ENCODE data around the gene ICAM2. TPM values are rescaled to one million over a fixed set of nuclear protein-coding genes. Genes with fewer than 3 reads are reported as not detected.
A peak's percentile ranks its signal among the peaks of the same experiment; 100 is the strongest.

The ICAM2 gene
- polyA plus RNA-seq (ENCODE audit: insufficient read length in 10 of 10): 10 to 100 TPM; 19.1 to 36.9 (median 27.9) TPM
- long read RNA-seq, donor 1, transcript ICAM2-203 (4 exons, 1,221 nt): major isoform, 8 of 11 reads
- long read RNA-seq, donor 1, partial matches to known transcripts: 0 of 11 reads
- long read RNA-seq, donor 1, other reads (novel, unspliced or antisense): 0 of 11 reads
- long read RNA-seq, donor 2, transcript ICAM2-203 (4 exons, 1,221 nt): major isoform, 7 of 12 reads
- long read RNA-seq, donor 2, partial matches to known transcripts: 0 of 12 reads
- long read RNA-seq, donor 2, other reads (novel, unspliced or antisense): 0 of 12 reads
- long read RNA-seq, donor 3: 0 reads
- long read RNA-seq, donor 4, transcript ICAM2-208 (5 exons, 1,103 nt): major isoform, 5 of 7 reads
- long read RNA-seq, donor 4, partial matches to known transcripts: 0 of 7 reads
- long read RNA-seq, donor 4, other reads (novel, unspliced or antisense): 0 of 7 reads
- long read RNA-seq, donor 5, transcript ICAM2-203 (4 exons, 1,221 nt): major isoform, 17 of 27 reads
- long read RNA-seq, donor 5, transcript ICAM2-208 (5 exons, 1,103 nt): minor isoform, 9 of 27 reads
- long read RNA-seq, donor 5, partial matches to known transcripts: 0 of 27 reads
- long read RNA-seq, donor 5, other reads (novel, unspliced or antisense): 0 of 27 reads
- long read RNA-seq, donor 6, transcript ICAM2-203 (4 exons, 1,221 nt): major isoform, 7 of 12 reads
- long read RNA-seq, donor 6, partial matches to known transcripts: 0 of 12 reads
- long read RNA-seq, donor 6, other reads (novel, unspliced or antisense): 0 of 12 reads
- long read RNA-seq, donor 7, partial matches to known transcripts: 0 of 8 reads
- long read RNA-seq, donor 7, other reads (novel, unspliced or antisense): 0 of 8 reads
- long read RNA-seq, donor 8, partial matches to known transcripts: 0 of 5 reads
- long read RNA-seq, donor 8, other reads (novel, unspliced or antisense): 0 of 5 reads
- long read RNA-seq, donor 9, partial matches to known transcripts: 0 of 3 reads
- long read RNA-seq, donor 9, other reads (novel, unspliced or antisense): 0 of 3 reads

DNA sequence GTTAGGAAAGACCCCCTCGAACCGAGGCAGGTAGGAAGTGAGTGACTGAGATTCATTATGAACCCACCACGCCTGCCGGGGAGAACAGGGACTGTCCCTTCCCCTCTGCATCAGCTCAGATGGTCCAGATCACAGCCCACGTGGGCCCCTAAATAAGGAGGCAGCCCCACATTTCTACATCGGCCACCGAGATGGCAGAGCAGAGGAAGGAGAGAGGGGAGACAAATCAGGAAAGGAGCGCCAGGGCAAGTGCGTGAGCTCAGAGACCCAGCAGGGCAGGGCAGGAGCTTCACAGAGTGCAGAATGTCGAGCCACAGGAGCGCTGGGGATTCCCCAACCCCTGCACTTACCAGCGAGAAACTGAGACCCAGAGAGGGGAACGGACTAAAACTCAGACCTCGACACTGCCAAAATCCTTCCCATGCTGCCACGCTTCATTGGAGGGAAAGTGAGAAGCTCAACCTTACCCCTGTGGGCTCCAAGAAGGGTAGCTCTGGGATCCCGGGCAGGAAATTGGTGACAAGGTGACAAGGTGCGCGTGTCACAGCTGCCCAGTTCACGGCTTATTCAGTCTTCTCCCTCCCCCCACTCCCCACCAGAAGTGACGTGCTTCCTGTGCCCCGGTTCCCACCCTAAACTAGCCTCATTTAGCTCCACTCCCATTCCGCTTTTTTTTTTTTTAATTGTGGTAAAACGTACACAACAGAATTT, at the start of gene ICAM2:
Gene ICAM2 (minus strand): TSS at position 578 of the 711 bp plus-strand sequence. CDS start 13,942 bp downstream, outside the sequence.
- peak in 2 of 3 donors; percentile 44 to 51 for DNase-seq

DNA sequence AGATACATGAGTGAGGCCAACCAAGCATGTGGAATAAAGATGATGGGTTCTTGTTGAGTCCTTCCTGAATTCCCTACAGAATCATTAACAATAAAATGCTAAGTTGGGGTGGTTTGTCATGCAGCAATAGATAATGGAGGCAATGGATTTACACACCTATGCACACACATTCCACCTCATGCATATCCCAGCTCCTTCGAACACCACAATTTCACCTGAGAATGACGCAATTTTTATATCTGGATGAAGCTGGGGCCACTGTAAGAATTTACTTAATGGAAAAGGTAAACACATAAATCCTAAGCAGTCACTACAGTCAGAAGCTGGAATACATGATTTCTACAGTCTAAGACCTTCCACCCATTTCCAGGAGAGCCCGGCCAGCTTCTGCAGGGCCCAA, 49.8 kb upstream of the ICAM2 start:
- no peak for DNase-seq

DNA sequence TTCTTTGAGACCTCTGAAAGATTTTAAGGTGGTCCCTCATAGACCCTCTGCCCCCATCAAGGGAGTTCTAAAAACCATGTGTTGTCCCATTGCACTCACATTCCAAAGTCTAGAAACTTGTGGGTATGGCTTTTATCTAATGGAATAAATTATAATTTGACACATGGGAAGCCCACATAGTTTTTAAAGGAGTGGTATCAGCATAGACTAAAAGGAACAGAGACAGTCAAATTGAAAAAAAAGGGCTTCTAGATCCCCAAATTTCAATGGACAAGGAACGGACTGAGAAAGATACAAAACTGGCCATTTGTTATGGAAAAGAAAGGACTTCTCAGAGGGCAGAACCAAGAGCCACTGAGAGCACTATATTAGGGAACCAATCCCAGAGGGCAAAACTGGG, 48.7 kb upstream of the ICAM2 start:
- DNase-seq: no peak

DNA sequence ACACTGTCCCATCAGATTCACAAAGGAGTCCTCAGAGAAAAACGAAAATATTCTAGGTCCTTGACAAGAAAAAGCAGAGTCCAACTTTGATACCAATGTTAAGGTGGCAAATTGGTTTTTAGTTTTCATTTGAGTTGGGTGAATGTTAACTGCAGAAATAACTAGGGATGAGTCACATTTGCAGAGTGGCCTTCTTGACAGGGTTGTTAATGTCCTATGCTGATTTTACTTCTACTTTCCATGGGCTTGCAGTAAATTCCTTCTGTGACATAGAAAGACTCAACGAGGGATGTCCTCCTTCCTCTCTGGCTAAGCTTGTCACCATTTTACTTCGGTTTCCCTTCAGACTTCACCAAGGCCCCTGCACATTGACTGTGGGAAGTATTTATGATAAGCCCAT, 47.2 kb upstream of the ICAM2 start:
- DNase-seq: no peak

DNA sequence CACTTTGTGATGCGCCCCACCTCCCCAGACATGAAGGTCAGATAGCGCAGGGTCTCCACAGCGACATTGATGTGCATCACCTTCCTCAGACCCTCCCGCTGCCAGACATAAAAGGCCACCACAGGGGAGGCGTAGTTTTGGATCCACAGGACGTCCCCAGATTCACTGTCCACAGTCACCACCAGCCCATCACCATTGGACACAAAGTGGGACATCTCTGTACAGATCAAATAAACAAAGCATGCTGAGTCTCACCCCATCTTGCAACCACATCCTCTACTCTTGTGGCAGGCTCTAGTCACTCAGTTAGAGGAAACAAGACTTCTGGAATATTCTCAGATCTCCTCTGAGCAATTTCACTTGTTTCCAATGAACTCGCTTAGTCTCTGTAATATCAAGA, 46.3 kb upstream of the ICAM2 start:
- DNase-seq: no peak

DNA sequence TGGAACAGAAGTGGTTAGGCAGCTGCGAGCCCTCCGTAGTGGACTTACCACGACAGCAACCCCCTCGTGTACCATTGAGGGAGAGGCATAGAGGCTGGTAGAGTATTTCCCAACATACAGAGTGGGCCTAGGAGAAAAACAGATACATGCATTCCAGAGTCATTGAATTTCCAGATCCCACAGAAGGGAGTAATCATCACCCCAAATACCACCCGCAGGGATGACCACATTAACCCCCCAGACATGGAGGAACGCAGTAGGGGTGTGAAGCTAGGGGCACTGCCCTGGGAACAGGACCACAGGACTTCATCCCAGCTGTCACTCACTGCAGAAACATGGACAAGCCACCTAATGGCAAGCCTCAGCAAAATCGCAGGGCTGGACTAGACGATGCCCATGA, 44.7 kb upstream of the ICAM2 start:
- no peak for DNase-seq

DNA sequence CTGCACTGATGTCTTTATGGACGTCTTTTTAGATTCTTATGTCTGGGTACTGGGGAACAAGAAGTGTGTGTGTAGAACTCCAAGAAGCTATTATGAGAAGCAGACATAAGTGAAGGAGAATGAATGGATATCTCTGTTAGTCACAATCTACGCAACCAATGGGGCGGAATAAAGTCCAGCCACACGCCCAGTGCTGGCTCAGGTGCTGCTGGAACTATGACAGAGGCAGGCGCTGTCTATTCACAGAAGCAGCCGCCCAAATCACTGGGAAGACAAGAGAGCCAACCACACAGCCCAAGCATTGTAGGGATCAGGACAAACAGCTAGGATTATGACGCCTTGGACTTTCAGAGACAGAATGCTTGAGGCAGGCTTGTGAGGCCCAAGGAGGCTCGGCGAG, 43.9 kb upstream of the ICAM2 start:
- no peak for DNase-seq

DNA sequence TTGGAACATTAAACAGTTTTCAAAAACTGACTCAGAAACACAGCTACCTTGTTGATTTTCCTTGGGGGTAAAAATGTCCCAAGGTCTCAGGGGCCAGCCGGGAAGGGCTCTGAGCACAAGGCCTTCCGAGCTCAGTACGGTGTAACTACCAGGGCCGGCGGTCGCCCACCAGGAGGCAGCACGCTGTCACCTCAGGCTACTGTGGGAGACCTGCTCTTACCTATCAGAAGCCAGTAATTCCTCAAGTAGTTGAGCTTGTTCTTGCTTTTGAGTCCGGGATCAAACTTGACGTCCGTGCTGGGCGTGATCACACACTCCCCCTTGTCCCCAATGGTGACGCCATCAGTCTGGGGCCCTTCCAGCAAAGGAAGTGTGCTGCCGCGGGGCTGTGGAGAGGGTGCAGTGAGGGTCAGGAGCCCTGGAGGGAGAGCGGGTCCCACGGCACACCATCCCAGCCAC, 43.4 kb upstream of the ICAM2 start:
- DNase-seq: peak in 1 of 3 donors; percentile 29

DNA sequence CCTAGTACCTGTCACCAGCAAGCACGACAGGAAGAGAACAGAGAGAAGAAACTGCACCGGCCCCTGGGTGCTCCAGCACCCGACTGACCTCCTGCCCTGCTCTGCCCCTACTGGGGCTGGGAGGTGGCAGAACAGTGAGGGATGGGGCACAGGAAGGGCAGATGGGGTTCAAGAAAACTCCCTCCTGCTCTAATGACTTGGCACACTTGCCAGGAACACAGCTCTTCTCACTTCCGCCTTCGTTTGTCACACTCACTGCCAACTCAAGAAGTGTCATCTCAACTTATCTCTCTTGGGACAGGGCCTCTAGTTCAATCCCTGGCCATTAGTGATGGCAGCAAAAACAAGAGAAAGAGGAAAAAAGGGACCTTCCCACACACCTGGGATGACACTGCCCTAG, 42.7 kb upstream of the ICAM2 start:
- no peak for DNase-seq

DNA sequence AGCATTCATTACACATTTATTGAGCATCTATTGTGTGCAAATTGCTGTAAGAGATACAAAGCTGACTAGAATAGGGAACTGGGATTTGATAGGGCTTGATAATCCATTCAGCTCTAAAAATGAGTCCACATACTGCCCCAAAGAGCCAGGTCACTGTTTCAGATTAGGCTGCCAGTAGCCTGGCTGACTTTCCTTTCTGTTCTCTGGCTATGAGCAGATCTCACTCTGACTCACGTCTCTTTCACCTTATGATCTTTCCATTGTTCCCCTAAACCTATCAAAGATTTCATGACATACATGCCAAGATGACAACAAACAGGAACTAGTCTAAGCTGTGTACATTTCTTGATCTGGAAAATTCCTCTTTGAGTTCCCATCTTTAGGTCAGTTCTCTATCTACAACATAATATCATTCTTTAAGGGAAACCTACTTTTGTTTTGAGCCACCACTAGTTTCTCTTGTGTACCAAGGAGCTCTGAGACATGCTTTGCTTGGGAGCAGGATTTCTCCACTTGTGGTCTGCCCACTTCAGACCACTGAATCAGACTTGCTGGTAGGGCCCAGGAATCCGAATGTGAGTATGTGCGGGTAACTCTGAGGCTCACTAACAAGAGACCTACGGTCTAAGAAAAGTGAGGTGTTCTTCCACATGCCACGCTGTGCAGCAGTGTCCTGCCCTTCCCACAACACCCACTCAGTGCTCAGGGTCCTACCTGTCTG, 40.9 kb upstream of the ICAM2 start:
- no peak for DNase-seq

DNA sequence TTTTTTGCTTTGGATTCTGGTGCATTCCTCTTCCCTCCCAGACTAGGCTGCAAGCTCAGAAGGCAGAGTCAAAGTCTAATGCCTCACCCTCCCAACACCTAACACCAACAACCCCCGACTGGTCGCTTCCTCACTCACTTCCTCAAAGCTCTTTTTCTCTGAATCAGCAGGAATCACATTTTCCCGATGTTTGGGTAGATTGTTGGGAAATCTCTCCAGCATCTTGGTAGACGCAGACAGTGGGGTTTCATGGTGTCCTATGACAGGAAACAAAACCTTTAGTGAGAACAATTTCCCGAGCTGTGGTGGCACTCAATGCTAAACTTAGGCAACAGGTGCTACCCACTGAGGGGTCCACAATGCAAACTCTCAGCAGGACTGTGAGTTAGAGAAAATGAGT, 39.9 kb upstream of the ICAM2 start:
- DNase-seq: no peak

DNA sequence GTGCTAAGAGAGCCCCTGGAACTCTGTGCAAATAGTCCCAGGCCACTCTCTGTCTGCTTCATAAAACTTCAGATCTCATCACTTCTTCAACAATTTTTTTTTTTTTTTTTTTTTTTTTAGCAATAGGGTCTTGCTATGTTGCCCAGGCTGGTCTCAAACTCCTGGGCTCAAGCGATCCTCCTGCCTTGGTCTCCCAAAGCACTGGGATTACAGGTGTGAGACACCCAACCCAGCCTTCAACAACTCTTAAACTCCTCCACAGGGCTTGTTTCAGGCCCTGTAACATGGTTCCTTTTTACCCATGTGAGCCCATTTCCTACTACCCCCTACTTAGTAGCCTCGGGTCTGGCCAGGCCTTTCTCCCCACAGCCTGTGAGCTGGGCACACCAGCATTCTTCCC, 39.3 kb upstream of the ICAM2 start:
- DNase-seq: no peak

DNA sequence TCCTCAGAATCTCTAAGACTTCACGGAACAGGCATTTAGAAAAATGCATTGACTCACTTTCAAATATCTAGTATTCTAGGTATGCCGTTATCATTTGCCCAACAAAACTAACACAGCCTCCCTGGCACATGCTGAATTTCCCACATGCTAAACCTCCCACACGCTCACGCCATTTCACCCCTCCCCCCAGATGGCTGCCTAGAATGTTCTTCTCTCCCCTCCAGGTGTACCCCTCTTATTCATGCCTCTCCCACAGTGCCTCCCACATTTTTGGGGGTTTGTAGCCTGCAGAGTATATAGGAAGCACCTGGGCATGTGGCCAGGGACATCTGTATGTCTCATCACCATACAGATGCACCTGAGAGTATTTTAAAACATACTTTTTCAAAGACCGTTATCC, 38.2 kb upstream of the ICAM2 start:
- DNase-seq: no peak

DNA sequence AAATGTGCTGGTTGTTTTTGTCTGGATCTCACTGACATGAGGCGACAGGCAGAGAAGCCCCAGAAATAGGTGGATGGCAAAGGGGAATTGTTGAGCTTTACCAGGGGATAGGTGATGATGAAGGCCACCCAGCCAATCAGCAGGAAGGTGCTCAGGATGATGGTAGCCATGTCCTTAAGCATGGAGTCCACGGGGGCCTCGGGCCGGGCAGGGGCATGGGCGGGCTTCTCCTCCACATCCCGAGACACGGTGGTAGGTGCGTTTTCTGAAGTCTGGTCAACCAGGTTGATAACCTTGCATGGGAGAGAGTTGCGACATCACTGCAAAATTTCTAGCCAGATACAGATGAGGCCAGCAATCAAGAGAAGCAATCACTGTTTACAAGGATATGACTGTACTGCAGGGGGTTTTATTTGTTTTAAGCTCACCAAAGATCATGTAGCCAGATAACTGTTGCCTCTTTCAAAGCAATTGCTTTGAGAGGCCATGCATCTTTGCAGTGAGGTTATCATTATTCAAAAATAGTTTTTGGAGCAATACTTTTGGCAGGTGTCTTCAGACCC, 37.3 kb upstream of the ICAM2 start:
- no peak for DNase-seq

DNA sequence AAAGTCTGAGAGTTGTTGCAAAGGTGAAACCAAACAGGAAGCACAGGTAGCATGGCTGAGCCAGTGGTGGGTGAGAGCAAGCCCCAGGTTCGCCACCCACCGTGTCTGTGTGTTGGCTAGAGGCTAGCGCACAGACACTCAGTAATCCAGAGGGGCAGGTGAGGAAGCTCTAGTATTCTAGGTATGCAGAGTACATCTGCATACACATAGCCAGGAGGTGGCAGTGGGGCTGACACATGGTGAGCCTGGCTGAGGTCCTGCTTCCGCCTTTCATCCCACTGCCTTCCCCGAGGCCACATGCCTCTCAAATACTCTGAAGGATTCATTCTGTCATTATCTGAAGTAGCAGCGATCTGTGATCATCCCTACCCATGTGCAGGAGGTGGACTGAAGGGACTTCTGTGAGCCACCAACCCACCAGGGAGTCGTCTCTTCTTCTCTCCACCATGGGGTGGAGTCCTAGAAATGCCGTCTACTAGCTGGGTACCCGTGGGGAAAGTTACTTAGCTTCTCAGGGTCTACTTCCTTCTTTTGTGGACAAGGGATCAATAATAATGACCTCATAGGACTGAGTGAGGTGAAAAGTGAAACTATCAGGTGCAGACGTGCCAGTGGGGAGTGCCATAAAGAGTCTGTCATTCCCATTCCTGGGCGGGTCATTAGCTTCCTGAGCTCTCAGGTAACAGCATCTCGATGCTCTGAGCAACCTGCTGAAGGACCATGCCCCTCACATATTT, 36.0 kb upstream of the ICAM2 start:
- DNase-seq: no peak

DNA sequence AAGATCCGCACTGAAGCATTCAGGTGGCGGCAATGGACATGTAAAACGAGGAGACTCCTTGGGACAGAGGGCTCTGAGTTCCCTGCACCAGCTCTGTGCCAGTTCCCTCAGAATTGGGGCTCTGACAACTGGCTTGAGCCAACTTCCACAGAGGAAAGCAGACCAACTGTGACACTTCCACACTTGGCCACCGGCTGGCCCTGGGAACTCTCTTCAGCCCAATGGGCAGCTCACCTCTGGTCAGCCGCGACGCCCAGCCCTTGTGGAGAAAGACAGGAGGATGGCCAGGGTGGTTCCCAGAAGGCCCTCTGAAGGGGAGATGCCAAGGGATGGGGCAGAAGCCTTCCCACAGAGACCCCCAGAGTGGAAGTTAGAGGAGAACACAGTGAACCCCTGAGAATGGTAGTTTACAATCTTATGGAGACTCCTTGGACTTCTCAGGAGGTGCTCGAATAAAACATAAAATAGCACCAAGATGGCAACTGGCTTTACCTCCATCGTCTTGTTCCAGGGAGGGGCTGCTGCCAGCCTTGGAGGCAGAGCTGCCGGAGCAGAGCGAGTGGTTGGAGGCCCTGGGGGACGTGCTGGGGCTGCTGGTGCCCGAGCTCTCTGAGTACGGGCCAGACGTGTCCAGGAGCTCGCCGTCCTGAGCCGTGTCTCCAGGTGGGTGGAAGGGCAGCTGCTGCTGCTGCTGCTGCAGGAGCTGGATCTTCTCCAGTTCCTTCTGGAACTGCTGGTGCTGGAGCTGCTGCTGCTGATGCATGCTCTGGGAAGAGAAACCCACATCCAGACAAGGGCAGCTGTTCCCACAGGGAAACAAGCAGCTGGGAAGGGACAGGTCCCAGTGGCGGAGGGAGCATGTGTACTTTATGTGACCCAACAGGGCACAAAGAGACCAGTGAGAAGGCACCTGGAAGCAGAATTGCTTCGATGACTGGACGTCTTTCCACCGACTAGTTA, 35.0 kb upstream of the ICAM2 start:
- DNase-seq: no peak

DNA sequence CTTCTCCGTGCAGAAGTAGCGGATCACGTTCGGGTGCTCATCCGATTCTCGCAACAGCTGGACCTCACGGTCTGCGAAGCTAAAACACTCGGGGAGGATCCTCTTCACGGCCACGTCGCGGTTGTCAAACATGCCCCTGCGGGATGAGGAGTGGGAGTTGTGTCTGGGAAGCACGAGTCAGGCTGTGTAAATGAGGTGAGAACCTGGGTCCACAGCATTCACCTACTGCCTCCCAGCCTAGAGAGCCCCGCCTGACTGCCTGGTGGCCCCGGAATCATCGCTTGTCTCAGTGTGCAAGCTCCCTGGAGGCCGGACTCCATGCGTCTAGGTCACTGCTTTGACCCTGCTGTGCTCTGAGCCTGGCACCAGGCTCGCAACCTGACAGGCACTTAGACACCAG, 33.9 kb upstream of the ICAM2 start:
- DNase-seq: no peak

DNA sequence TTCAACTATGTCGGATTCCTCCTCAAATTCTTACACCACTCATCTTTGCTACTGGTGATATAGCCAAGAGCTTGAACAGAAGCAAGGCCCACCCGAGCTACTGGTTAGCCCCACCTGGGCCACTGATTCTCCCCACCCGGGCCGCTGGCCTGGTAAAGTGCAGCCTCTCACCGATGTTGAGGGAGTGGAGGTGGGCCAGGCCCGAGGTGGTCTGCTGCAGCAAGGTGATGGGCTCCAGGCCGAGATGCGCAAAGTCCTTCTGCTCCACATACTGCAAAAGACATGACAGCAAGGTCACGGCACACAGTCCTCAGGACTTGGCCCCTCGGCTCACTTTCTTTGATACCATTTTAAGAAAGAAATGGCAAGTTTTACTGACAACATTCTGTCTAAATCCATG, 32.7 kb upstream of the ICAM2 start:
- no peak for DNase-seq

DNA sequence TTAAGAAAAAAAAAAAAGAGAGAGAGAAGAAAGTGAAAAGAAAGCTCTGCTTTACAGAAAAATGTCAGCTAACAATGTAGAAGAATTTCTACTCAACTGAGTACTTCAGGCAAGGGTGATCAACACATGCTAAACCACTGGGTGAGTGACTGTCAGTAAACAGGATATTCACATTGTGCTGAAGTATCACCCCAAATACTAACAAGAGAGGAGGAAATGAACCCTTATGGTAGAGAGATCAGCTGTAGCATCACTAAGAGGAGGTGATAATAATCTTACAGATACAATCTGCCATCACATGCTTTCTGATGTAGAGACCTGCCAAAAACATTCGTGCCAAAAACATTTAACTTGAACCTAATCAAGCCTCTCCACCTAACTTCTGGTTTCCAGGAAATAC, 30.7 kb upstream of the ICAM2 start:
- DNase-seq: no peak

All from muscle of back (tissue), 13 donors.